Measurements from ENCODE around the gene RCSD1.

DNA sequence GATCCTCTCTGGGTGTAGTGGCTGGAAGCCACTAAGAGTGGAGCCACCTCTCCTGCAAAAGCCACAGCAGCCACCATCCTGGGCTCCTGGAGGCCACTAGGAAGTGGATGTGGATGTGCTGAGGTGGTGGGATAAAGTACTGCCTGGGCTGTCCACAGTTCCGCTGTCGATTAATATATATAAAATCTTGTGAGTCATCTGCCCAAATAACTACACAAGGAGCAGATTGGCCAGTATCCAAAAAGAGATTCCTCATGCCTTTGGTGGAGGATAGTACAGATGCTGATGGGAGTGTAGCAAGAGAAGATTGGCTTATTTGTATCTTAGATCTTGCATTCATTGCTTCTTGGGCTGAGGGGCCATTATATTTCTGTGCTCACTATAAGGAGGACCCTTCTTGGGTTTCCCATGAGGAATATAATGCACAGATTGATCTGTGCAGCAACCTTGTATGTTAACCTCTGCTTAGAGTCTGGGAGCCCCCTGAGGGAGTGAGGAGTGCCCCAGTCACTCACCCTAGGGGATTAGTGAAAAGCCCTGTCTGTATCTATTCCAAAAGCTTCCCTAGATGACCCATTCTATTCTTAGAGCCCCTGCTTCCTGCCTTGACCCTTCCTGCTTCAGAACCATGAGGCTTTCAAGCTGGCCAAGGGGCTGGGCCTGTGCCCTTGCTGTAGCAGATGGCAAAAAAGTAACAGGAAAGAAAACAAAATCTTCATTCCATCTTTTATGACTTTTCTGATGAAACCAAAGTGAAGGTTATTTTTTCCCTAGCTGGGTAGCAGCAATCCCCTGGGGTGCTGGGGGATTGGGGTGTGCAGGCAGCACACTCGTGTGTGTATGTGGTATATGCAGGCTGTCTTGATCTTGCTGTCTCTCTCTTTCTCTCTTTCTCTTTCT, 31.7 kb downstream of the RCSD1 start:
- TF ChIP-seq CTCF (IDR thresholded peaks at IDR 0.05) (no peak), POLR2A (IDR thresholded peaks at IDR 0.05) (no peak)
